K562 (cell line): Measurements from ENCODE around the gene WDR86. TPM values are rescaled to one million over a fixed set of nuclear protein-coding genes. Genes with fewer than 3 reads are reported as not detected.

ENCODE experiments used
- ATAC-seq: fragments of 200-7000 bp; cut with Tn5 transposase; 3 replicates; pipeline ENCODE4 v1.9.1; 2020; ENCODE audit warnings: moderate library complexity
- BruUV-seq: library from RNA; stranded (reverse); fragments of 400-500 nt; replicated peaks from 2 replicates; lab custom pipeline; 2021; lab: Mats Ljungman, UMichigan
- CTCF ChIA-PET: fragments of 300-600 bp; formaldehyde crosslinking; extraction: SDS; loops from one replicate; lab custom pipeline; 2021; ENCODE audit warnings: low intra/inter-chr PET ratio; lab: Yijun Ruan, JAX
- POLR2A ChIA-PET: fragments of 300-600, 350-650 bp; sonication (Branson Sonifier 250); formaldehyde crosslinking; extraction: SDS; loops from one replicate; lab custom pipeline; 2021; ENCODE audit warnings: antibody characterized with exemption, inconsistent platforms; lab: Yijun Ruan, JAX
- DNase-seq, 4 experiments: peaks; one replicate each; pipeline versions ENCODE4 v3.0.0 to v3.0.0-alpha.2; 2011 to 2018; ENCODE audit warnings: low spot score in 3 of 4, mixed read lengths in 3 of 4; ENCODE audit errors: extremely low read depth in 1 of 4
- FAIRE-seq: peaks from 2 replicates; lab custom pipeline; 2011; peaks lifted over from hg19 to GRCh38; lab: Jason Lieb, UNC
- H2AFZ ChIP-seq: 2 replicates; pipeline ENCODE4 v1.6.0; 2011; ENCODE audit warnings: low read depth, low read length, control low read depth, inconsistent platforms
- H3K27ac ChIP-seq: fragments of 200-600 bp; 3 replicates; pipeline ENCODE4 v1.8.0; 2011; ENCODE audit warnings: low read depth, mild to moderate bottlenecking, control low read depth, inconsistent platforms, low read length, moderate library complexity, mixed read lengths; ENCODE audit errors: extremely low read depth
- H3K27me3 ChIP-seq, 2 experiments: fragments of 300-600 bp in 1 of 2; 2 replicates in 1 of 2; 3 replicates in 1 of 2; pipeline versions ENCODE4 v1.6.0 to v1.8.0; 2011; ENCODE audit warnings: inconsistent platforms in 2 of 2, low read length in 2 of 2, mild to moderate bottlenecking in 1 of 2, mixed read lengths in 1 of 2, moderate library complexity in 1 of 2; ENCODE audit not compliant: control insufficient read depth in 2 of 2, insufficient read depth in 2 of 2
- H3K36me3 ChIP-seq: fragments of 300-600 bp; 3 replicates; pipeline ENCODE4 v1.8.0; 2011; ENCODE audit warnings: mild to moderate bottlenecking, low read length, inconsistent platforms; ENCODE audit not compliant: control insufficient read depth, insufficient read depth
- H3K4me1 ChIP-seq, 2 experiments: fragments of 200-600 bp in 1 of 2; replicated peaks in 1 of 2; 2 replicates in 1 of 2; 3 replicates in 1 of 2; pipeline versions ENCODE4 v1.5.1 to v1.8.0; 2011; ENCODE audit warnings: inconsistent platforms in 2 of 2, low read length in 2 of 2, mild to moderate bottlenecking in 1 of 2, mixed read lengths in 1 of 2, moderate library complexity in 1 of 2; ENCODE audit not compliant: control insufficient read depth in 2 of 2, insufficient read depth in 2 of 2
- H3K4me2 ChIP-seq: 2 replicates; pipeline ENCODE4 v1.6.1; 2011; ENCODE audit warnings: low read length, control low read depth, inconsistent platforms, mixed read lengths; ENCODE audit not compliant: insufficient read depth
- H3K4me3 ChIP-seq: fragments of 200-600 bp; sonication (generic), shearing (Covaris generic); 2 replicates; pipeline ENCODE4 v1.5.1; 2016; ENCODE audit warnings: control low read depth, inconsistent platforms
- H3K79me2 ChIP-seq: fragments of 200-600 bp; 3 replicates; pipeline ENCODE4 v1.8.0; 2011; ENCODE audit warnings: low read length, inconsistent platforms; ENCODE audit not compliant: control insufficient read depth, insufficient read depth
- H3K9ac ChIP-seq, 2 experiments: 2 replicates each; pipeline versions ENCODE4 v1.6.0 to v1.6.1; 2011; ENCODE audit warnings: low read depth in 2 of 2, low read length in 2 of 2, control low read depth in 1 of 2, inconsistent platforms in 1 of 2, mild to moderate bottlenecking in 1 of 2, mixed read lengths in 1 of 2; ENCODE audit not compliant: insufficient read depth in 1 of 2
- H3K9me1 ChIP-seq: one replicate; pipeline ENCODE4 v1.6.0; 2011; ENCODE audit warnings: inconsistent platforms, mild to moderate bottlenecking, low read length, moderate library complexity; ENCODE audit not compliant: control insufficient read depth, insufficient read depth
- H3K9me3 ChIP-seq: replicated peaks from 2 replicates; pipeline ENCODE4 v1.5.1; 2011; ENCODE audit warnings: low read depth, low read length, inconsistent platforms; ENCODE audit not compliant: control insufficient read depth, insufficient read depth
- H4K20me1 ChIP-seq: replicated peaks from 2 replicates; pipeline ENCODE4 v1.6.1; 2011; ENCODE audit warnings: low read length, inconsistent platforms, mixed read lengths; ENCODE audit not compliant: control insufficient read depth, insufficient read depth
- BHLHE40 ChIP-seq: IDR thresholded peaks from 2 replicates; pipeline ENCODE4 v1.6.1; 2011; ENCODE audit warnings: low read length, improper control_type of control experiment
- CSDE1 ChIP-seq, 2 experiments: fragments of 450-650 bp; IDR thresholded peaks; 2 replicates each; pipeline ENCODE4 v1.6.1; 2016; ENCODE audit warnings: mild to moderate bottlenecking in 1 of 2
- HNRNPL ChIP-seq: fragments of 200-400 bp; formaldehyde crosslinking; IDR thresholded peaks from 2 replicates; pipeline ENCODE4 v1.6.1; 2017; ENCODE audit warnings: low read depth, mild to moderate bottlenecking, low read length
- ILF3 ChIP-seq: fragments of 450-650 bp; IDR thresholded peaks from 2 replicates; pipeline ENCODE4 v1.6.1; 2018; ENCODE audit warnings: antibody characterized with exemption, mild to moderate bottlenecking, moderate library complexity, borderline replicate concordance
- MAFF ChIP-seq: IDR thresholded peaks from 2 replicates; pipeline ENCODE4 v1.6.1; 2012; ENCODE audit warnings: low read length, improper control_type of control experiment
- POLR2AphosphoS5 ChIP-seq: IDR thresholded peaks from 2 replicates; pipeline ENCODE4 v1.6.1; 2011; ENCODE audit warnings: mild to moderate bottlenecking, low read depth, low read length, moderate library complexity; ENCODE audit not compliant: control insufficient read depth, insufficient read depth
- PRPF4 ChIP-seq: fragments of 200-400 bp; formaldehyde crosslinking; IDR thresholded peaks from one replicate; pipeline ENCODE4 v1.6.1; 2017; ENCODE audit warnings: low read length, low read depth, mild to moderate bottlenecking; ENCODE audit not compliant: insufficient read depth, poor library complexity, severe bottlenecking
- RBM17 ChIP-seq: fragments of 200-400 bp; formaldehyde crosslinking; IDR thresholded peaks from 2 replicates; pipeline ENCODE4 v1.6.1; 2017; ENCODE audit warnings: low read depth, mild to moderate bottlenecking, low read length, borderline replicate concordance
- SMARCA5 ChIP-seq: fragments of 450-650 bp; IDR thresholded peaks from 2 replicates; pipeline ENCODE4 v1.6.1; 2016
- TAF15 ChIP-seq: fragments of 200-400 bp; formaldehyde crosslinking; IDR thresholded peaks from 2 replicates; pipeline ENCODE4 v1.6.1; 2017; ENCODE audit warnings: mild to moderate bottlenecking, low read depth, low read length, moderate library complexity
- TFAP4 ChIP-seq: sonication (generic); formaldehyde crosslinking; IDR thresholded peaks from 2 replicates; pipeline ENCODE4 v1.8.0; 2022; ENCODE audit warnings: missing genetic modification reagents, mild to moderate bottlenecking, moderate library complexity, borderline replicate concordance
- TOE1 ChIP-seq, 2 experiments: fragments of 450-650 bp in 1 of 2; sonication (generic) in 1 of 2; formaldehyde crosslinking in 1 of 2; IDR thresholded peaks; 2 replicates each; pipeline versions ENCODE4 v1.7.1 to v1.8.0; 2016 to 2022; ENCODE audit warnings: borderline replicate concordance in 2 of 2, mild to moderate bottlenecking in 2 of 2, antibody characterized with exemption in 1 of 2, inconsistent platforms in 1 of 2, low read depth in 1 of 2, missing genetic modification reagents in 1 of 2, moderate library complexity in 1 of 2
- ZBTB17 ChIP-seq: fragments of 450-650 bp; formaldehyde crosslinking; IDR thresholded peaks from 2 replicates; pipeline ENCODE4 v1.4.0; 2020; ENCODE audit warnings: mild to moderate bottlenecking
- ZC3H4 ChIP-seq: sonication (generic); formaldehyde crosslinking; IDR thresholded peaks from 2 replicates; pipeline ENCODE4 v1.9.0; 2021; ENCODE audit warnings: missing genetic modification reagents, borderline replicate concordance
- ZNF146 ChIP-seq: IDR thresholded peaks from one replicate; pipeline ENCODE4 v1.6.1; 2018; ENCODE audit warnings: missing compliant biosample characterization; ENCODE audit not compliant: unreplicated experiment
- ZNF24 ChIP-seq: fragments of 450-650 bp; IDR thresholded peaks from 2 replicates; pipeline ENCODE4 v1.6.1; 2016
- WGBS: fragments of 100-300 bp; shearing (Covaris generic); methylation state at CpG from one replicate; pipeline ENCODE4 v1.1.6; 2016; ENCODE audit warnings: low coverage, mixed read lengths; ENCODE audit not compliant: insufficient coverage; ENCODE audit errors: missing lambda C conversion rate; 5-methylcytosine and 5-hydroxymethylcytosine counted together
- in situ Hi-C: fragments of 300-500 bp; cut with MboI; formaldehyde crosslinking; loops from 4 replicates; pipeline ENCODE4 v1.15.0; 2018; ENCODE audit warnings: inconsistent platforms, mixed read lengths
- intact Hi-C: fragments of 100-400 bp; cut with micrococcal nuclease; formaldehyde crosslinking; loops from 2 replicates; pipeline ENCODE4 v1.14.2; 2022
- polyA plus RNA-seq, 8 experiments: library from polyadenylated mRNA; depleted of rRNA in 4 of 8; stranded (reverse) in 5 of 8; unstranded in 3 of 8; fragments of >200 nt; fragmentation: Nextera tagmentation in 2 of 8; fragmentation: Illumina TruSeq in 1 of 8; extraction: Ambion mirVana in 2 of 8; extraction: Trizol in 1 of 8; gene quantifications; 2 replicates each; pipeline versions ENCODE4 v1.2.1 to v1.2.3, GENCODE V29; 2011 to 2014; ENCODE audit warnings: inconsistent platforms in 1 of 8, missing spikeins in 1 of 8
- total RNA-seq, 7 experiments: library from RNA; depleted of rRNA in 6 of 7; stranded (reverse); fragments of >200 nt in 6 of 7; fragmentation: Illumina TruSeq in 2 of 7; extraction: Trizol in 2 of 7; gene quantifications; 2 replicates each; pipeline versions ENCODE4 v1.2.1 to v1.2.3, GENCODE V29; 2011 to 2021; ENCODE audit warnings: low replicate concordance in 1 of 7
- TF ChIP-seq, protein P1 (sequence below), 2 experiments: IDR thresholded peaks; 2 replicates each; pipeline ENCODE4 v1.6.1; 2011; ENCODE audit warnings: borderline replicate concordance in 1 of 2, control low read depth in 1 of 2, low read depth in 1 of 2, low read length in 1 of 2, mild to moderate bottlenecking in 1 of 2, mixed read lengths in 1 of 2, moderate library complexity in 1 of 2; ENCODE audit not compliant: insufficient read depth in 1 of 2, insufficient read length in 1 of 2, poor library complexity in 1 of 2, severe bottlenecking in 1 of 2; ENCODE audit errors: extremely low read depth in 1 of 2

Gene WDR86
- total and polyA plus RNA-seq, 9 of the 15 experiments (the other 6 are each of a cell fraction or from before 2014, with no cell fraction given) = 0.24 TPM; not detected in 8

- no peak overlapping the region for H3K4me2 ChIP-seq
- H2AFZ ChIP-seq = peak overlapping the region; percentile 1; the same call in 1 of the 2 replicates
- ChIA-PET CTCF (no interaction called here), POLR2A (no interaction called here)
- H3K9ac ChIP-seq = no peak overlapping the region
- BruUV-seq = no TSS peak
- peaks cover 14% of the 10 kb centered on the region; the same call in 1 of the 2 replicates for H3K9me3 ChIP-seq
- no peak overlapping the region for H3K27ac ChIP-seq
- 35% methylated on average over 11 of the region's 11 CpGs for WGBS
- no peaks in the 10 kb centered on the region for H3K79me2 ChIP-seq
- intact Hi-C loops (no loop called here), in situ Hi-C loops (no loop called here)
- TF ChIP-seq TFAP4 = 0 out of 2 replicates have a peak, but pooled peaks have one; percentile 16
- TF ChIP-seq ZC3H4 = no peak
- no peak for TF ChIP-seq ZNF146 (CRISPR knock-in tag)
- TF ChIP-seq PRPF4 = no peak
- no peak for TF ChIP-seq HNRNPL
- TF ChIP-seq MAFF = no peak
- peak; percentile 45; the same call in 1 of the 2 replicates for TF ChIP-seq BHLHE40
- no peak for TF ChIP-seq ZNF24
- no peak for TF ChIP-seq CSDE1 (IDR thresholded peaks at IDR 0.05)
- TF ChIP-seq RBM17 = no peak
- no peak for TF ChIP-seq SMARCA5
- TF ChIP-seq, protein P1, sequence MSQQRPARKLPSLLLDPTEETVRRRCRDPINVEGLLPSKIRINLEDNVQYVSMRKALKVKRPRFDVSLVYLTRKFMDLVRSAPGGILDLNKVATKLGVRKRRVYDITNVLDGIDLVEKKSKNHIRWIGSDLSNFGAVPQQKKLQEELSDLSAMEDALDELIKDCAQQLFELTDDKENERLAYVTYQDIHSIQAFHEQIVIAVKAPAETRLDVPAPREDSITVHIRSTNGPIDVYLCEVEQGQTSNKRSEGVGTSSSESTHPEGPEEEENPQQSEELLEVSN (IDR thresholded peaks at IDR 0.05; ENCODE audit: borderline replicate concordance in 1 of 2, extremely low read depth in 1 of 2, insufficient read depth in 1 of 2, insufficient read length in 1 of 2, low read depth in 1 of 2, low read length in 1 of 2, poor library complexity in 1 of 2, severe bottlenecking in 1 of 2) = peak in 1 of 2 experiments; percentile 46
- TF ChIP-seq TAF15 = no peak
- TF ChIP-seq ZBTB17 (CRISPR knock-in tag) = no peak
- TF ChIP-seq ILF3 = no peak
- TF ChIP-seq POLR2AphosphoS5 = no peak
- TF ChIP-seq TOE1 (IDR thresholded peaks at IDR 0.05; ENCODE audit: borderline replicate concordance) = no peak
- TF ChIP-seq TOE1 (CRISPR knock-in tag; IDR thresholded peaks at IDR 0.05; ENCODE audit: borderline replicate concordance, low read depth) = no peak
- H3K4me1 ChIP-seq = no peaks in the 10 kb centered on the region; a peak in 1 of 5 replicates
- H4K20me1 ChIP-seq = no peaks in the 10 kb centered on the region
- peaks cover 4 to 7% of the 10 kb centered on the region in 2 experiments; a peak in 3 of 5 replicates for H3K27me3 ChIP-seq
- DNase-seq (no peak), FAIRE-seq (no peak), ATAC-seq (peak; percentile 53; the same call in 1 of the 3 replicates)
- no peak overlapping the region for H3K4me3 ChIP-seq
- no peaks in the 10 kb centered on the region for H3K36me3 ChIP-seq
- no peaks in the 10 kb centered on the region for H3K9me1 ChIP-seq
Observed at GRCh38 chr7:151416941-151417315, 7.1 kb upstream of the WDR86 start.
